Glomerular endothelial cell (primary cell): ENCODE results near the gene MERTK. TPM values are rescaled to one million over a fixed set of nuclear protein-coding genes. Genes with fewer than 3 reads are reported as not detected.
"Not testable (repeated sequence)": the region's sequence is repeated elsewhere in the genome, so short reads cannot be mapped to it uniquely, and the experiment has no call there.

Experiments used
- DNase-seq: peaks from one replicate; pipeline ENCODE4 v3.0.0-alpha.2; 2011; ENCODE audit warnings: low read depth, low spot score; ENCODE audit errors: extremely low read depth
- total RNA-seq: library from RNA; depleted of rRNA; stranded (reverse); fragments of >200 nt; gene quantifications from 2 replicates; pipeline ENCODE4 v1.2.3, GENCODE V29; 2015

The MERTK gene
- total RNA-seq, 1 donor from 2014 or later = 18.8 TPM

DNA sequence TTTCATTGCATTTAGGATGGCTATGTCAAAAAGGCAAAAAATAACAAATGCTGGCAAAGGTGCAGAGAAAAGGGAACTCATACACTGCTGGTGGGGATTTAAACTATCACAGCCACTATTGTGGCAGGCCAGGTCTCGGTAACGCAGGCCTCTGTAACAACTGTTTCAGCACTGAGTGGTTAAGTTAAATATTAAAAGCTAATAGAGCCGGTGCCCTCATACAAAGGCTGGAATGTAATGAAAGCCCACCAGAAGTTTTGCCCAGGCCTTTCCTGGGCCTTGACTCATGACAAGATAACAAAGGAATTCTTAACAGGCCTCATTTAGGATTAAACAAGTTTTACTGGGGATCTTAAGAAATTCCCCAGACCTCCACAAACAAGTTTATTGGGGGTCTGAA lies 10.7 kb downstream of the MERTK start:
- no peak for DNase-seq

DNA sequence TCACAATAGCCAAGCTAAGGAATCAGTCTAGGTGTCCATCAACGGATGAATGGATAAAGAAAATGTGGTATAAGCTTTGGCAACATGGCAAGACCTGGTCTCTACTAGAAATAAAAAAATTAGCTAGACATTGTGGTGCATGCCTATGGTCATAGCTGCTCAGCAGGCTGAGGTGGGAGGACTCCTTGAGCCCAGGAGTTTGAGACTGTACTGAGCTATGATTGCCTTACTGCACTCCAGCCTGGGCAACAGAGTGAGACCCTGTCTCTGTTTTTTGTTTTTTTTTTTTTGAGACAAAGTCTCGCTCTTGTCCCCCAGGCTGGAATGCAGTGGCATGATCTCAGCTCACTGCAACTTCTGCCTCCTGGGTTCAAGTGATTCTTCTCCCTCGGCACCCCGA lies 11.6 kb downstream of the MERTK start:
- not testable (repeated sequence) for DNase-seq

DNA sequence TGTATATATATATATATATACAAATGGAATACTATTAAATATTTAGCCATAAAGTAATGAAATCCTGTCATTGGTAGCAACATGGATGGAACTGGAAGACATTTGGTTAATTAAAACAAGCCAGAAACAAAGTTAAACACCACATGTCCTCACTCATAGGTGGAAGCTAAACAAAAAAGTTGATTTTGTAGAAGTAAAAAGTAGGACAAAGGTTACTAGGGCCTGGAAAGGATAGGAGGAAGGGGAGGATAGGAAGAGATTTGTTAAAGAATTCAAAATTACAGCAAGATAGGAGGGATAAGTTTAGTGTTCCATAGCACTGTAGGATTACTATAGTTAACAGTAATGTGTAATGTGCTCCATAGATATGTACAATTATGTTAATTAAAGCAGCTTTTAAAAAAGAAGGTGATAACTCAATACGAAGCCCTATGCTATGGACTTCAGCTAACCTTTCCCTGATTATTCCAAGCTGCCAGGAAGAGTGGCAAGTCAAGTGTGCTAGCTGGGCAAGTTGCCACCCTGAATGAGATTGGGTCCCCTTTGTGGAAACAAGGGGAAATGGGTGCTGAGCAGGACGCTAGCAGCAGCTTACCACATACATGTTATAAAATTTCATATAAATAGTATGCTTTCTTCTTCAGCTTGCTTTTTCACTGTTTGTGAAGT lies 12.3 kb downstream of the MERTK start:
- no peak for DNase-seq

DNA sequence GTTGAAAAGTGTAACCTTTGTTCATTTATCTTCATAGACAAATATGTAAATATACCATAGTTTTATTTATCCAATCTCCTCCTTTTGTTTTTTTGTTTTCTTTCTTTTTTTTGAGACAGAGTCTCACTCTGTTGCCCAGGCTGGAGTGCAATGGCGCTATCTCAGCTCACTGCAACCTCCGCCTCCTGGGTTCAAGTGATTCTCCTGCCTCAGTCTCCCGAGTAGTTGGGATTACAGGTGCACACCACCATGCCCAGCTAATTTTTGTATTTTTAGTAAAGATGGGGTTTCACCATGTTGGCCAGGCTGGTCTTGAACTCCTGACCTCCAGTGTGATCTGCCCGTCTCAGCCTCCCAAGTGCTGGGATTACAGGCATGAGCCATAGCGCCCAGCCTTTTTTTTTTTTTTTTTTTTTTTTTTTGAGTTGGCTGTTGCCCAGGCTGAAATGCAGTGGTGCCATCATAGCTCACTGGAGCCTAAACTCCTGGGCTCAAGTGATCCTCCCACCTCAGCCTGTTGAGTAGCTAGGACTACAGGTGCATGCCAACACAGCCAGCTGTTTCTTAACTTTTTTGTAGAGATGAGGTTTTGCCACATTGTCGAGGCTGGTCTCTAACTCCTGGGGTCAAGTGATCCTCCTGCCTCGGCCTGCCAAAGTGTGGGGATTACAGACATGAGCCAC lies 13.0 kb downstream of the MERTK start:
- DNase-seq = not testable (repeated sequence)

DNA sequence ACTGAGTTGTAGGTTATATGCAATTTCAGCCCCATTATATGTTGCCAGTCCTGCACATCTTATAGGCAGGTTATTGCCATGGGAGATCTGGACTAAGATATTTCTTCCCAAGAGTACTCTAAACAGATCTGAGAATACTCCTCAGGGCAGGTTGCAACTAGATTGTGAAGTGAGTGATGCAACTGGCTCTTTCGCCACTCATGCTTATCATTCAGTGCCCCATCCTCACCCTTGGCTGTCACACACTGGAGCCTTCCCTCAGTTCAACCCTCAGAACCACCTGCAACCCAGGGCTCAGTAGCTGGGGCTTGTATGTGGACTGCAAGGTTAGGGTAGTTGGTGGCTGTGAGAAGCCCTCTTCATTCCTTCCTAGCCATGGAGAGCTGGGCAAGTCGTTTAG lies 14.1 kb downstream of the MERTK start:
- DNase-seq = no peak

DNA sequence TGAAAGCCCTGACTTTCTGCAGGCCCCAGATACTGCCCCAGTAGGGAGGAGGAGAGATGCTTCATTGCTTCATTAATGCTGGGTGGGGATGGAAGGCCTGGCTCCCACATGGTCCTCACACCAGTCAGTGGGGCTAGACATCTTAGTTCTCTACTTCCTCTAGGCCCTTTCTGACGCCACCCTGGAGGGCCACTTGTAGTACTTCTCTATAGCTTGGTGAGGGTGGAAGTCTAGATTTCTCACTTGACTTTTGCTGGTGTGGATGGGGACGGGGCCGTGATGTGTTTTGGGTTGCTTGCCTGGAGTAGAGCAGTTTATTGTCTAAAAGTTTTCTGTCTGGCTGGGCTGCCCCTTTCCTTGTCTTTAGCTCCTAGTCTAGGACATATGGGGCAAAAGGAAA lies 18.7 kb downstream of the MERTK start:
- no peak for DNase-seq

DNA sequence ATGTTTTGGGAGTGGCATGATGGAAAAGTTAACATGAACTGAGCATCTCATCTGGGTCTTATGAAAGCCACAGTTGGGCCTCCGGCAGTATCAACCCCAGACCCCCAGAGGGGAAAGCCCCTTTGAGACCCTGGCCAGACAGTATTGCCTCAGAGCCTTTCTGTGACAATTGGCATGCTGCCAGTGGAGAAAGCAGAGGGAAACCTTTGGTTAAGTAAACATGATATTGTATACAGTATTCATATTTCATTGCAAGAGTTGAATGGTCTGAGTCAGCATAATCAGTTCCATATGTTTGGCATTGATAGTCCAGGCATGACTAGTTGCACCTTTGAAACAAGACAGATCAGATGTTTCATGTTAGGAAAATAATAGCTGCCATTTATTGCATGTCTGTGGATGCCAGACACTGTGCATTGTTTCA lies 20.0 kb downstream of the MERTK start:
- DNase-seq = no peak

DNA sequence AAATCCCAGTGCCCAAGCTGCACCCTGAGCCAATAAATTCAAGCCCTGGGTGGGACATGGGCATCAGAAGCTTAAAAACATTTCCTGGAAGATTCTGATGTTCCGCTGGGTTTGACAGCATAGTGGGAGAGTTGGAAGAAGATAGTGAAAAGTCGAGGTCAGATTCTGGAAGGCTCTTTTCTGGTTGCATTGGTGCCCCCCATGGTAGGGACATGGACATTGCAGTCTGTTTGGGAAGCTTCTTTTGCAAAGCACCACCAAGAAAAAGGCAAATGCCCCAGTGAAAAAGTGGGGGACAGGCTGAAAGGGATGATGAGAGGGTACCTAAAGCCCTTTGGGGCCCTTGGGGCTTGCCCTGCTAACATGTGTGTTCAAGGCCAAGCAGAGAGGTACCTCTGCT lies 21.0 kb downstream of the MERTK start:
- no peak for DNase-seq

DNA sequence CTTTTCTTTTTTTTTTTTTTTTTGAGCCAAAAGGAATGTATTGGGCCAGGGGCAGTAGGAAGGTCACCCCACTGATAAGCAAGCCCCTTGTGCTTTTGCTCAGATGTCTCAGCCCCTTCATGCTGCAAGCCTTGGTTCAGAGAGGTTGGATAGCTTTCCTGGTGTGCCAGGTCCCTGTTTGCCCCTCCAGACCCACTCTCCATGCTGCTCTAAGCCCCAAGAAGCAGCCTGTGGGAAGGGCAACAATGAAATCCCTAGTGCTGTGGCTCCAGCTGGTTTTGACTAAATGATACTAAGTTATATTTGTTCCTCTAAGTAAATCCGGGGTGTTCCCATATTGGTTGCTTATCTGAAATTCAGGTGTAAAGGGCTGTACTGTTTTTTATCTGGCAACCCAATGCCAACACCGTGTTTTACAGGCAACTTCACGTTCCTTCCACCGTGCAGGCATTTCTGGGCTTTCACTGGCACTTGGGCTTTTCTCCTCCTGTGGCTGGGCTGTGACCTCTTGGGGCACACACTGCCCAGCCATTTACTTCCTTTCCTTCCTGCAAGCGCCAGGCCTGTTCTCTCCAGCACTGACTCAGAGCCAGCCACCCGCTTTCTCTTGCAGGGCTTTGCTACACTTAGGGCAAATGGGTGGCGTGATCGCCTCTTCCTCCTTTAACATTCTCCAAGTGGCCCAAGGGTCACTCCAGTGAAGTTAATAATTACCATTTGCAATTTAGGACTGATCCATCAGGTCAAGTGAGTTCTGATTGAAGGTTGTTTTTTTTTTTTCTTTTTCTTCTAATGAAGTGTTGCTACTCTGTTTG lies 21.6 kb downstream of the MERTK start:
- no peak for DNase-seq

DNA sequence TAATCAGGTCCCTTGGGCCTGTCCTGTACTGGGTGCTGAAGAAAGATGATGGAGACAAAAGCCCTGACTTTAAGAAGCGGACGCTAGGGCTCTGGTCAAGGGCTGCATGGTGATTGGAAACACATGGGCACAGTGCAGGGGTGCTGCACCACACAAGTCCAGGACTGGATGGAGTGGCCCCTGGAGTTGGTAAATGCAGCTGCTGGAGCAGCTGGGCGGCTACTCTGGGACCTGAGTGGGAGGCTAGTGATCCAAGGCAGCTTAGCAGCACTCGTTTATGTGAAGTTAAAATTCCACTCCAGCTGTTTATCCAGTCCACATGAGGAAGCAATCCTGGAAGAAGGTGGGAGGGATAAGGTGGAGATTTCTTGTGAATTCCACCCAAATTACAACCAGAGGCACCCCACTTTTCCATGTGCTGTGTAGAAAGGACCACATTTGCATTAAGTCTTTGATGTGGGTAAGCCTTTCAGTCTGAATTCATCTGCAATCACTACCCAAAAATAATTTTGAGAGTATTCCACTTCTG lies 24.9 kb downstream of the MERTK start:
- no peak for DNase-seq

DNA sequence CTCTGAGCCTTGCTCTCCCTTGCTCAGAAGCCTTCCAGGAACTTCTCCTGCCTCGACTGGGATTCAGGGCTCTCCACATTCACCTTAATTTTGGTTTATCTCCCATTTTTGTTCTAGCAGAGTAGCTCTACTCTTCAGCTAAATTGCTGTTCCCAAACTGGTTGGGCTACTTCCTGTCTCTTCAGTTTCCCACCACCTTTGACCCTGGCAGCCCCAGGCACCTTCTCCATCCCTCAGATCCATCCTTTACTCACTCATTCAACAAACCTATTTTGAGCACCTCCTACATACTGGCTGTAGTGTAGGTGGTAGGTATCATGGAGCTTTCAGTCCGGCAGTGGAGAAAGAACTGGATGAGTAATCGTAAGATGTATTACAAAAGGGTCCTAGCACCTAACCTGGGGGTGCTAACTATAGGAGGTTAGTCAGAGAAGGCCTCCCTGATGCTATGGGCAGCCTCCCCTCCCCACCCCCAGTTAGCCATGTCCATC lies 26.3 kb downstream of the MERTK start:
- DNase-seq = no peak

DNA sequence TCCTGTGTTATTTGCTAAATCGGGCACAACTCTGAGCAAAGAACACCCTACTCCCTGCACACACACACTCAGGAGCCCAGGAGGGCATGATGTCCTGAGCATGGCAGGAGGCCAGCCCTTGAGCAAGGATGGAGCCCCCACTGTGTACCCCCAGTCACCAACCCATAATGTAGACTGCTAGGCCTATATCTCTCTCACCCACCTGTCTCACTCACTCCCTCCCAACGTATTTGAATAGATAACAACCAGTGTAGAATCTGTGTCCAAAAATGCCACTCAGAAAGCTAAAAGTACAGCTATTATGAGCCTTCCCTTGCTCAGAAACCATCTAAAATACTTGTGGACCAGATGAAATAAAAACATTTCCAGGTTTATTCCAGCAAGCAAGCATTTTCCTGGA lies 29.3 kb downstream of the MERTK start:
- DNase-seq = no peak

DNA sequence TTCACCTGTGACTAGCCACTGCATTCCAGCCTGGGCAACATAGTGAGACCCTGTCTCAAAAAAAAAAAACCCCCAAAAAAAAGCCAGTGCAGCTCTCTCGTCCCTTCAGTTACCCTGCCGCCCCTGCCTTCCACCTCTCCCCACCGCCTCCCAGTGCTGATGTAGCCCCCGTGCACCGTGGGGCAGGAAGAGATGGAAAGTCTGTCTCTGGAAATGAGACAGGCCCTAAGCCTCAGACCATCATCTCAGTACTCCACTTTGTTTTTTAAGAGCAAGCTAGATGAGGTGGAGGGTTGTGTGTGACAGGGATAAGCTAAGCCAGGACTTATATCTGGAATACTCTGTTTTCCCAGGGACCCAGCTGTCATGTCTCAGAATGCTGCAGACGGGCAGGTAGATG lies 32.0 kb downstream of the MERTK start:
- no peak for DNase-seq

DNA sequence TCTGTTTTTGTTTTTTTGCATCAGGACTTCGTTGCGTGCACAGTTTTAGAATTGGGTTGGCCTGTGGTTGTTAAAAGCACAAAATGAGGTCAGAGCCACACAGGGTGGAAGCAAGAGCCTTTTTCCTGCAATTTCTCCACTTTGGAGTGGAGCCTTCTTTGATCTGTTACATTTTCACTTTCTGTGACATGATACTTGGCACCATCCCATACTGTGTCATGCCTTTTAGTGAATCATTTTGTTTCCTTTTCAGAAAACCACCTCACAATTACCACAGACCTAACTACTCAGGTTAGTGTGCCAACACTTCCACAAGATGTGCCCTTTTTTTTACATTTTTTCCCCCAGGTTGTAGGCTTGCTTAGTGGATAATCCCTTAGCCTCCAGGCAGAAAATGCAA lies 32.5 kb downstream of the MERTK start:
- DNase-seq = no peak

DNA sequence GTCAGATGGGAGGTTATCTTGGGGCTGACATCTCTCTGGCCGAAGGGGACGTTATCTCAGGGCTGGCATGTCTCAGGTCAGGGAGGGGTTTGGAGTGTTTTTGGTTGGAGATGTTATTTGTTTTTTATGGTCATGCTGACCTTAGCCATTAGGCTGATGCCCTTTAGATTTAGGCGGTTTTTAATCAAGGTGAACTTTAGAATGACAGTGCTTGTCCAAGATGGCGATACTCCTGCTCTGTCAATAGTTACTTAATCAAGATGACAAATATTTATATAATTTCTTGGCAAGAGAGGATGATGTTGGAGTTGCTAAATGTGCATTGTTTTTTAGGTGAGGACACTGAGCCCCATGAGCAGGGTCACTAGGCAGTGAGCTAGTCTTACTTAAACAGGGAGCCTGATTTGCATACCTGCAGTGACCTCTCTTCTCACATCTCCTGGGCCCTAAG lies 34.5 kb downstream of the MERTK start:
- no peak for DNase-seq

DNA sequence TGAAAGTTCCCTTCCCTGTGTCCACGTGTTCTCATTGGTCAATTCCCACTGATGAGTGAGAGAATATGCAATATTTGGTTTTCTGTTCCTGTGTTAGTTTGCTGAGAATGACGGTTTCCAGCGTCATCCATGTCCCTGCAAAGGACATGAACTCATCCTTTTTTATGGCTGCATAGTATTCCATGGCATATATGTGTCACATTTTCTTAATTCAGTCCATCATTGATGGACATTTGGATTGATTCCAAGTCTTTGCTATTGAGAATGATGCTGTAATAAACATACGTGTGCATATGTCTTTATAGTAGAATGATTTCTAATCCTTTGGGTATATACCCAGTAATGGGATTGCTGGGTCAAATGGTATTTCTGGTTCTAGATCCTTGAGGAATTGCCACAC lies 35.5 kb downstream of the MERTK start:
- DNase-seq = not testable (repeated sequence)

DNA sequence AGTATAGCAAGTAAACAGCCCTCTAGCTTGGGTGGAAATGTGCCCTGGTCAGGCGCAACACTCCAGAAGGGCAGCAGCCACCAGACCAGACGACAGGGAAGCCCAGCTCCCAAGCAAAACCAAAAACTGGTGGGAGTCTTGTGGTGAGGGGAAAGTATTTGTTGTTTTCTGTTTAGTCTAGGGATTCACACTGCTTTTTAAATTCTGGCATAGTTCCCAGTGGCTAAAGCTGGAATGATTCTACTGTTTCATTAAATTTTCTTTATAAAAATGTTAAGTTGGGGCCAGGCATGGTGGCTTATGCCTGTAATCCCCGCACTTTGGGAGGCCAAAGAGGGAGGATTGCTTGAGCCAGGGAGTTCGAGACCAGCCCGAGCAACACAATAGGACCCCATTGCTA lies 38.5 kb downstream of the MERTK start:
- no peak for DNase-seq

DNA sequence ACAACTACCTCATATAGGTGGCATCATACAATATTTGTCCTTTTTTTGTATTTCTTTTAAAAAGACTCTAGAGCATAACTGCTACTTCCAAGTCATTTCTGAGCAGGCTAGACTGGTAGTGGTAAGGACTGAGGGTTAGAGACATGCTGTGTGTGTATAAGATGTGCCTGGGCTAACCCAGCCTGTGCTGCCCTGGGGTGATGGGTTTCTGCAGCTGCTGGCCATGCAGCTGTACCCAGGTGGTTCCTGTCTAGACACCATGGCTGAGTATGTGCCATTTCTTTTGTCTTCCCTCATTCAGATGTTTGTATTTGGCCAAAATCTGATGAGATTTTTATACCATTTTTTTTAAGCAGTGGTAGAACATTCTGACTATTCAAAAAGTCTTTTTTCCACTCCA lies 40.0 kb downstream of the MERTK start:
- no peak for DNase-seq

DNA sequence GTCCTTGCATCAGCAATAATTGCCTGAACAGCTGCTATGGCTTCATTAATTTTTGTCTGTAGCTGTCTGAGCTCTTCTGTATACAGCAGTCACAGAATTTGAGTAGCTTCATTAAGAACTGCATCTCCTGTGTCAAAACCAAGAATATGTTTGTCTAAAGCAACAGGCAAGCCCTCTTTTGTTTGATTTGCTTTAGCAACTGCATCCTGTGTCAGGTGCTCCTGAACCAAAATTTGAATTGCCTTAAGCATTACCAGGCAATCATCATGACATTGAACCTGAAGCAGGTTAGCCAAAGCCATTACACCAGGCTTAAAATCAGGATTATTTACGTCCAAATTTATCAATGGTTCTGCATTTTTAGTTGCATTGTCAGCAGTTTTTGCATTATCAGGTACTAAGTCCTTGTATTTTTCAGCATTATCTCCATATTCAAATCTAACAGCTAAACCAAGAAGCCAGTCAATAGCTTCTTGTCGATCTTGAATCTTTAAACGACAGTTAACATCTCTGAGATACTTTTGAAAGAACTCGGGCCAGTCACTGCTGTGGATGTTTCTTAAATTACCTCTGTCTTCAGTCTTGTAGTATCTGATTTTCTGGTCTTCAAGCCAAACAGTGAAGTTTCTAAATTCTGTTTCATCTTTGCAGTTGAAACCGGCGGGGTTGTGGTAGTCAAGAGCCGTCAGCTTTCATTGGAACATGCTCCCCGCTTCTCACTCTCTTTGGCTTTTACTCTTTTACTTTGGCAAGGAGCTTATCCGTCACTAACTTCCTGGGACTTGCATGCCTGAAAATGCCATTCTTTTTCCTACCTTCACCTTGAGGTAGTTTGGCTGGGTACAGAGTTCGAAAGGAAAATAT lies 42.2 kb downstream of the MERTK start:
- DNase-seq = no peak

DNA sequence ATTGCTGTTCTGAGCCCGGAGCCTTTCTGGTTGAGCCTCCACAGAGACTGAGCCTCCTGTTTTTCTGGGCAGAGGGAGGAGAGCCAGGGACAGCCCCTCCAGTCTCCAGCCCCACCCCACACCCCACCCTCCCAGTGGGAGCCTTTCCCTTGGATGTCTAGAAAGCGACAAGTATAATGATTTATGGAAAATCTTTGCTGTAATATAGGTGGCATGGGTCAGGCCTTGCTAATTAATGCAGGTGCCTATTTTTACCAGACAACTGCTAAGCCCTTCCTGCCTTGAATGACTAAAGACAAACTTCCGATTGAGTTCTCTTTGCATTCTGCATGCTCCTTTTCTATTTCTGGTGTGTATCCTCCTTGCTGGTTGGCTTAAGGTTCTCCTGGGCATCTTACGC lies 43.1 kb downstream of the MERTK start:
- DNase-seq = no peak
